Measurements from ENCODE around the gene ELN. TPM values are rescaled to one million over a fixed set of nuclear protein-coding genes. Genes with fewer than 3 reads are reported as not detected.

The ELN gene
- total and polyA plus RNA-seq, 2 of the 4 experiments (the other 2 are of a cell fraction), result 2.2 to 14.3 TPM

- WGBS, 2 experiments (ENCODE audit: extremely low coverage in 2 of 2, insufficient read length in 1 of 2), result 100% methylated on average over 1 of the region's 16 CpGs; no CpG with 5 or more reads in 1 of the 2 experiments
These were observed 10.4 kb downstream of the ELN start for GRCh38 chr7:74038194-74038961.

More at GRCh38 chr7:74038194-74038961, 10.4 kb downstream of the ELN start:
- Histone ChIP-seq H2BK20ac (ENCODE audit: low read depth, low read length) (no peak overlapping the region), H3K27me3 (ENCODE audit: control insufficient read depth, insufficient read depth, low read length) (no peaks in the 10 kb centered on the region), H3K4me2 (ENCODE audit: low read depth, low read length) (no peak overlapping the region), H3K4ac (ENCODE audit: low read depth, low read length) (no peak overlapping the region), H2AK5ac (ENCODE audit: low read depth, low read length) (no peak overlapping the region), H3K23ac (ENCODE audit: low read depth, low read length) (no peak overlapping the region), H2AK9ac (replicated peaks; ENCODE audit: low read depth, low read length, poor library complexity) (no peak overlapping the region), H2BK5ac (ENCODE audit: low read depth, low read length, poor library complexity, severe bottlenecking) (no peak overlapping the region), H4K8ac (ENCODE audit: low read depth in 2 of 2, low read length in 2 of 2) (no peak overlapping the region), H3K4me3 (ENCODE audit: insufficient read depth, low read depth, low read length) (no peak overlapping the region), H4K91ac (ENCODE audit: insufficient read depth, low read depth, low read length) (no peak overlapping the region), H2BK120ac (ENCODE audit: low read depth, low read length) (no peak overlapping the region), H3K27ac (ENCODE audit: insufficient read depth, low read length) (no peak overlapping the region), H3K18ac (ENCODE audit: low read depth, low read length) (no peak overlapping the region), H4K20me1 (ENCODE audit: insufficient read depth, low read length) (no peaks in the 10 kb centered on the region), H3K9ac (ENCODE audit: low read depth, low read length) (no peak overlapping the region), H2BK15ac (ENCODE audit: low read depth, low read length) (no peak overlapping the region), H3K56ac (ENCODE audit: extremely low read depth, insufficient read depth, low read length) (no peak overlapping the region), H4K5ac (ENCODE audit: low read depth, low read length) (no peak overlapping the region), H3K79me1 (ENCODE audit: low read depth in 1 of 2, low read length in 2 of 2) (no peaks in the 10 kb centered on the region), H3K4me1 (ENCODE audit: control insufficient read depth, insufficient read depth, low read length) (peaks cover 9% of the 10 kb centered on the region; the same call in 1 of the 2 replicates), H3K9me3 (ENCODE audit: control insufficient read depth, insufficient read depth, low read length) (no peaks in the 10 kb centered on the region), H3K36me3 (ENCODE audit: control insufficient read depth, insufficient read depth, low read length) (0 out of 2 replicates have a peak, but pooled peaks cover 2% of the 10 kb centered on the region), H3K14ac (replicated peaks; ENCODE audit: low read depth, low read length) (no peak overlapping the region), H3K9me1 (ENCODE audit: insufficient read depth, low read length) (no peaks in the 10 kb centered on the region), H2AFZ (replicated peaks; ENCODE audit: low read length, poor library complexity) (peak overlapping the region; percentile 44)
- intact Hi-C loops (cut with micrococcal nuclease), result no loop called here
- POLR2A ChIA-PET (ENCODE audit: unreplicated experiment), result no interaction called here
- CTCF ChIA-PET, result no interaction called here
- no TSS peak for BruUV-seq (replicated peaks)
- TF ChIP-seq NFE2L2 (IDR thresholded peaks at IDR 0.05; ENCODE audit: low read depth, low read length), result no peak
- no peak for TF ChIP-seq SMC3 (IDR thresholded peaks at IDR 0.05; ENCODE audit: low read depth, low read length)
- no peak for TF ChIP-seq POLR2A (IDR thresholded peaks at IDR 0.05; ENCODE audit: low read depth, low read length)
- TF ChIP-seq CHD1 (IDR thresholded peaks at IDR 0.05; ENCODE audit: low read depth, low read length), result no peak
- no peak for TF ChIP-seq BHLHE40 (IDR thresholded peaks at IDR 0.05; ENCODE audit: low read depth, low read length)
- TF ChIP-seq ELK1 (IDR thresholded peaks at IDR 0.05; ENCODE audit: borderline replicate concordance, low read depth, low read length), result no peak
- no peak for TF ChIP-seq CEBPB (IDR thresholded peaks at IDR 0.05; ENCODE audit: low read depth, low read length)
- dilution Hi-C loops (cut with HindIII; ENCODE audit: low sequenced_read_pairs, unreplicated experiment), result no loop called here
- in situ Hi-C loops (cut with MboI; ENCODE audit: low sequenced_read_pairs), result no loop called here
- DNase-seq (no peak), ATAC-seq (ENCODE audit: low read depth) (no peak)

Measured in IMR-90 (cell line).